GM18526 (cell line): ENCODE results near the gene CCDC30.

Experiments used
- POLR2A ChIP-seq: IDR thresholded peaks from 3 replicates; pipeline ENCODE4 v1.6.1; 2011; ENCODE audit not compliant: insufficient read length; ENCODE audit errors: extremely low read depth

The CCDC30 gene

GRCh38 chr1:42462828-42463763, at the start of gene CCDC30:
CCDC30 (plus strand) TSS chr1:42463286; CDS start chr1:42480552, 17,266 bp downstream.
- TF ChIP-seq POLR2A, result no peak

- no peak for TF ChIP-seq POLR2A
These were observed 48.3 kb upstream of the CCDC30 start for GRCh38 chr1:42414551-42415496.

- no peak for TF ChIP-seq POLR2A
These were observed 45.9 kb upstream of the CCDC30 start for GRCh38 chr1:42417166-42417565.

- no peak for TF ChIP-seq POLR2A
These were observed 44.6 kb upstream of the CCDC30 start for GRCh38 chr1:42418516-42418915.

GRCh38 chr1:42419126-42419821, 43.8 kb upstream of the CCDC30 start:
- no peak for TF ChIP-seq POLR2A

- TF ChIP-seq POLR2A, result no peak
These were observed 43.0 kb upstream of the CCDC30 start for GRCh38 chr1:42420121-42420520.

- TF ChIP-seq POLR2A, result no peak
These were observed 42.0 kb upstream of the CCDC30 start for GRCh38 chr1:42420911-42421585.

GRCh38 chr1:42422737-42423136, 40.3 kb upstream of the CCDC30 start:
- no peak for TF ChIP-seq POLR2A

GRCh38 chr1:42423681-42424080, 39.4 kb upstream of the CCDC30 start:
- no peak for TF ChIP-seq POLR2A

GRCh38 chr1:42424201-42424600, 38.9 kb upstream of the CCDC30 start:
- no peak for TF ChIP-seq POLR2A

GRCh38 chr1:42427240-42427639, 35.8 kb upstream of the CCDC30 start:
- TF ChIP-seq POLR2A, result no peak

- no peak for TF ChIP-seq POLR2A
These were observed 33.5 kb upstream of the CCDC30 start for GRCh38 chr1:42429603-42430002.

GRCh38 chr1:42430286-42431135, 32.6 kb upstream of the CCDC30 start:
- no peak for TF ChIP-seq POLR2A

- TF ChIP-seq POLR2A, result no peak
These were observed 31.6 kb upstream of the CCDC30 start for GRCh38 chr1:42431514-42431913.
